SK-N-SH (cell line): ENCODE measurements around the gene NECTIN2. TPM values are rescaled to one million over a fixed set of nuclear protein-coding genes. Genes with fewer than 3 reads are reported as not detected.

ENCODE experiments used
- CTCF ChIA-PET: fragments of 300-600, 350-600 bp; formaldehyde crosslinking; extraction: SDS; loops from one replicate; lab custom pipeline; 2021; lab: Yijun Ruan, JAX
- POLR2A ChIA-PET: fragments of 350-600 bp; sonication (Branson Sonifier 250); formaldehyde crosslinking; extraction: SDS; loops from one replicate; lab custom pipeline; 2020; ENCODE audit warnings: antibody characterized with exemption, inconsistent platforms; lab: Yijun Ruan, JAX
- DNase-seq: peaks from one replicate; pipeline ENCODE4 v3.0.0; 2012
- H2AFZ ChIP-seq: fragments of 200-600 bp; sonication (generic); 2 replicates; pipeline ENCODE4 v1.8.1; 2016; ENCODE audit warnings: antibody characterized with exemption, mild to moderate bottlenecking, low read depth
- H3F3A ChIP-seq: fragments of 200-600 bp; sonication (generic); replicated peaks from 2 replicates; pipeline ENCODE3; 2016; ENCODE audit warnings: antibody characterized with exemption, mild to moderate bottlenecking; ENCODE audit not compliant: insufficient read depth
- H3K27ac ChIP-seq, 2 experiments: fragments of 200-500 bp in 1 of 2; fragments of 200-600 bp in 1 of 2; sonication (Bioruptor generic) in 1 of 2; sonication (generic), shearing (Covaris generic) in 1 of 2; 2 replicates each; pipeline versions ENCODE4 v1.5.1 to v1.6.1; 2014 to 2016; ENCODE audit warnings: low read depth in 2 of 2, inconsistent platforms in 1 of 2, low read length in 1 of 2, mild to moderate bottlenecking in 1 of 2, mixed read lengths in 1 of 2
- H3K27me3 ChIP-seq: fragments of 200-600 bp; sonication (generic), shearing (Covaris generic); 2 replicates; pipeline ENCODE4 v1.6.1; 2016; ENCODE audit warnings: mixed run types; ENCODE audit not compliant: insufficient read depth
- H3K36me3 ChIP-seq, 2 experiments: fragments of 200-500 bp in 1 of 2; fragments of 200-600 bp in 1 of 2; sonication (Bioruptor generic) in 1 of 2; sonication (generic) in 1 of 2; replicated peaks in 1 of 2; 2 replicates each; pipeline versions ENCODE3 to v1.5.1; 2014 to 2016; ENCODE audit warnings: low read length in 1 of 2, mild to moderate bottlenecking in 1 of 2; ENCODE audit not compliant: insufficient read depth in 2 of 2, control insufficient read depth in 1 of 2
- H3K4me1 ChIP-seq, 2 experiments: fragments of 200-500 bp in 1 of 2; fragments of 200-600 bp in 1 of 2; sonication (Bioruptor generic) in 1 of 2; sonication (generic), shearing (Covaris generic) in 1 of 2; 2 replicates each; pipeline versions ENCODE4 v1.5.1 to v1.6.1; 2014 to 2016; ENCODE audit warnings: low read depth in 1 of 2, low read length in 1 of 2, mixed run types in 1 of 2; ENCODE audit not compliant: insufficient read depth in 2 of 2, control insufficient read depth in 1 of 2
- H3K4me2 ChIP-seq: fragments of 200-600 bp; sonication (generic), shearing (Covaris generic); 2 replicates; pipeline ENCODE4 v1.6.1; 2017; ENCODE audit warnings: mixed run types
- H3K4me3 ChIP-seq, 2 experiments: fragments of 200-500 bp in 1 of 2; fragments of 200-600 bp in 1 of 2; sonication (Bioruptor generic) in 1 of 2; sonication (generic), shearing (Covaris generic) in 1 of 2; 2 replicates each; pipeline versions ENCODE4 v1.5.1 to v1.8.1; 2014 to 2016; ENCODE audit warnings: low read depth in 2 of 2, inconsistent platforms in 1 of 2, low read length in 1 of 2, mild to moderate bottlenecking in 1 of 2, mixed read lengths in 1 of 2, moderate library complexity in 1 of 2
- H3K79me2 ChIP-seq: fragments of 200-600 bp; sonication (generic); 2 replicates; pipeline ENCODE4 v1.8.1; 2017; ENCODE audit warnings: mild to moderate bottlenecking; ENCODE audit not compliant: insufficient read depth
- H3K9ac ChIP-seq: fragments of 200-600 bp; sonication (generic); 2 replicates; pipeline ENCODE4 v1.6.1; 2017; ENCODE audit warnings: mixed run types
- H3K9me2 ChIP-seq: fragments of 200-600 bp; sonication (generic); 2 replicates; pipeline ENCODE4 v1.6.1; 2017; ENCODE audit warnings: mixed run types
- H3K9me3 ChIP-seq: fragments of 200-600 bp; sonication (generic); 2 replicates; pipeline ENCODE4 v1.6.1; 2017; ENCODE audit warnings: mixed run types, mild to moderate bottlenecking, moderate library complexity
- H4K20me1 ChIP-seq: fragments of 200-600 bp; sonication (generic); 2 replicates; pipeline ENCODE4 v1.6.1; 2017; ENCODE audit warnings: mild to moderate bottlenecking, mixed run types; ENCODE audit not compliant: insufficient read depth
- ELF1 ChIP-seq: IDR thresholded peaks from 2 replicates; pipeline ENCODE4 v1.4.0; 2012
- EP300 ChIP-seq, 2 experiments: IDR thresholded peaks; 2 replicates each; pipeline versions ENCODE4 v1.4.0 to v1.6.1; 2012; ENCODE audit warnings: borderline replicate concordance in 1 of 2, low read depth in 1 of 2, low read length in 1 of 2
- FOSL2 ChIP-seq: IDR thresholded peaks from 2 replicates; pipeline ENCODE4 v1.4.0; 2012; ENCODE audit warnings: low read depth, mild to moderate bottlenecking, moderate library complexity, borderline replicate concordance
- JUND ChIP-seq: IDR thresholded peaks from 2 replicates; pipeline ENCODE4 v1.4.0; 2012
- MAX ChIP-seq: IDR thresholded peaks from 2 replicates; pipeline ENCODE4 v1.4.0; 2012; ENCODE audit warnings: low read depth
- MEF2A ChIP-seq: IDR thresholded peaks from 2 replicates; pipeline ENCODE4 v1.4.0; 2012; ENCODE audit warnings: low read depth, borderline replicate concordance
- NFIC ChIP-seq: IDR thresholded peaks from 2 replicates; pipeline ENCODE4 v1.4.0; 2012; ENCODE audit warnings: borderline replicate concordance
- PBX3 ChIP-seq: IDR thresholded peaks from 2 replicates; pipeline ENCODE4; 2012
- RAD21 ChIP-seq: IDR thresholded peaks from 2 replicates; pipeline ENCODE4 v1.6.1; 2012; ENCODE audit warnings: mild to moderate bottlenecking, low read length
- RCOR1 ChIP-seq: fragments of 150-350 bp; IDR thresholded peaks from 2 replicates; pipeline ENCODE4 v1.6.1; 2017; ENCODE audit warnings: antibody characterized with exemption, low read length
- REST ChIP-seq: IDR thresholded peaks from 2 replicates; pipeline ENCODE4 v1.6.1; 2012; ENCODE audit warnings: mild to moderate bottlenecking, low read depth, low read length, moderate library complexity
- RFX5 ChIP-seq: IDR thresholded peaks from 2 replicates; pipeline ENCODE4 v1.6.1; 2012; ENCODE audit warnings: mild to moderate bottlenecking, improper control_type of control experiment, low read length
- SIN3A ChIP-seq: IDR thresholded peaks from 2 replicates; pipeline ENCODE4 v1.6.1; 2012; ENCODE audit warnings: low read depth, mild to moderate bottlenecking, low read length, moderate library complexity, borderline replicate concordance
- TAF1 ChIP-seq: IDR thresholded peaks from 2 replicates; pipeline ENCODE4 v1.6.1; 2012; ENCODE audit warnings: low read depth, mild to moderate bottlenecking, low read length, moderate library complexity, borderline replicate concordance
- TCF12 ChIP-seq: IDR thresholded peaks from 2 replicates; pipeline ENCODE4 v1.4.0; 2012
- TEAD4 ChIP-seq: IDR thresholded peaks from 2 replicates; pipeline ENCODE4 v1.4.0; 2012; ENCODE audit warnings: mild to moderate bottlenecking, borderline replicate concordance; ENCODE audit not compliant: insufficient read depth
- USF1 ChIP-seq: IDR thresholded peaks from 2 replicates; pipeline ENCODE4 v1.4.0; 2012; ENCODE audit warnings: low read depth, borderline replicate concordance
- USF2 ChIP-seq: fragments of 150-350 bp; IDR thresholded peaks from 2 replicates; pipeline ENCODE4 v1.6.1; 2017; ENCODE audit warnings: antibody characterized with exemption, low read length, low read depth, borderline replicate concordance
- WGBS: methylation state at CpG from one replicate; pipeline ENCODE4 v1.1.6; 2017; ENCODE audit warnings: low lambda C conversion rate; 5-methylcytosine and 5-hydroxymethylcytosine counted together
- polyA plus RNA-seq, 3 experiments: library from polyadenylated mRNA; depleted of rRNA; stranded (reverse); fragments of >200 nt; gene quantifications; 2 replicates each; pipeline ENCODE4 v1.2.3, GENCODE V29; 2012

NECTIN2 gene
- polyA plus RNA-seq, 1 of the 3 experiments (the other 2 are of a cell fraction) = 121 TPM

GRCh38 chr19:44839276-44839675 is 6.8 kb upstream of the NECTIN2 start:
- no peak overlapping the region for H3K4me2 ChIP-seq
- no peak overlapping the region for H3K27ac ChIP-seq
- H4K20me1 ChIP-seq = no peaks in the 10 kb centered on the region
- peaks cover 34% of the 10 kb centered on the region for H3K27me3 ChIP-seq
- H3K9ac ChIP-seq = no peak overlapping the region
- DNase-seq = no peak
- no peaks in the 10 kb centered on the region for H3K36me3 ChIP-seq
- H3K9me2 ChIP-seq = no peaks in the 10 kb centered on the region
- TF ChIP-seq PBX3 = no peak
- TF ChIP-seq NFIC = no peak
- TF ChIP-seq MAX = no peak
- no peak for TF ChIP-seq EP300 (IDR thresholded peaks at IDR 0.05; ENCODE audit: borderline replicate concordance in 1 of 2, low read depth in 1 of 2, low read length in 1 of 2)
- no peak for TF ChIP-seq RFX5
- no peak for TF ChIP-seq RAD21
- no peak for TF ChIP-seq TEAD4
- TF ChIP-seq RCOR1 = no peak
- TF ChIP-seq JUND = no peak
- no peak for TF ChIP-seq TAF1
- TF ChIP-seq USF1 = no peak
- TF ChIP-seq MEF2A = no peak
- TF ChIP-seq REST = no peak
- TF ChIP-seq USF2 = no peak
- TF ChIP-seq ELF1 = no peak
- TF ChIP-seq FOSL2 = no peak
- no peak for TF ChIP-seq SIN3A
- TF ChIP-seq TCF12 = no peak
- H3K9me3 ChIP-seq = no peaks in the 10 kb centered on the region
- 32% methylated on average over 2 of the region's 2 CpGs for WGBS
- no peak overlapping the region for H3K4me3 ChIP-seq
- POLR2A ChIA-PET = no interaction called here
- H2AFZ ChIP-seq = no peak overlapping the region
- no peaks in the 10 kb centered on the region for H3K79me2 ChIP-seq
- CTCF ChIA-PET = interaction anchor here (0.6 to 2.0 kb wide), 3 partner anchors 55 to 157 kb away, joined by 3 to 9 read pairs (median 4); no protein-coding TSS in a partner anchor
- H3F3A ChIP-seq = no peaks in the 10 kb centered on the region
- H3K4me1 ChIP-seq = no peaks in the 10 kb centered on the region; a peak in 1 of 4 replicates
